Chondrocyte (in vitro differentiated cells): Measurements from ENCODE around the gene DLG4. TPM values are rescaled to one million over a fixed set of nuclear protein-coding genes. Genes with fewer than 3 reads are reported as not detected.

ENCODE experiments used
- DNase-seq: peaks from one replicate; pipeline ENCODE4 v3.0.0; 2021; ENCODE audit warnings: mixed read lengths, low spot score
- H3K27ac Mint-ChIP-seq: one replicate; pipeline ENCODE4 v1.8.0; 2021; ENCODE audit warnings: mild to moderate bottlenecking, moderate library complexity, mixed read lengths; ENCODE audit not compliant: unreplicated experiment
- H3K27me3 Mint-ChIP-seq: 2 replicates; pipeline ENCODE4 v1.8.0; 2021; ENCODE audit warnings: low read depth, mixed read lengths
- H3K36me3 Mint-ChIP-seq: 2 replicates; pipeline ENCODE4 v1.8.0; 2021; ENCODE audit warnings: low read depth, mixed read lengths
- H3K4me1 Mint-ChIP-seq: 2 replicates; pipeline ENCODE4 v1.8.0; 2021; ENCODE audit warnings: low read depth, mild to moderate bottlenecking, mixed read lengths
- H3K4me3 Mint-ChIP-seq: one replicate; pipeline ENCODE4 v1.8.0; 2021; ENCODE audit warnings: mild to moderate bottlenecking, moderate library complexity, mixed read lengths; ENCODE audit not compliant: unreplicated experiment
- H3K9me3 Mint-ChIP-seq: 2 replicates; pipeline ENCODE4 v1.8.0; 2021; ENCODE audit warnings: low read depth, mixed read lengths
- total RNA-seq: library from RNA; stranded (reverse); gene quantifications from 3 replicates; pipeline ENCODE4 v1.2.1, GENCODE V29; 2021
- TF ChIP-seq, protein P1 (sequence below): fragments of 200-600 bp; sonication (generic); IDR thresholded peaks from 2 replicates; pipeline ENCODE4 v1.5.0; 2021; ENCODE audit warnings: antibody characterized with exemption, mild to moderate bottlenecking, moderate library complexity

The DLG4 gene
- total RNA-seq, 1 donor from 2014 or later: 28.3 TPM

DNA sequence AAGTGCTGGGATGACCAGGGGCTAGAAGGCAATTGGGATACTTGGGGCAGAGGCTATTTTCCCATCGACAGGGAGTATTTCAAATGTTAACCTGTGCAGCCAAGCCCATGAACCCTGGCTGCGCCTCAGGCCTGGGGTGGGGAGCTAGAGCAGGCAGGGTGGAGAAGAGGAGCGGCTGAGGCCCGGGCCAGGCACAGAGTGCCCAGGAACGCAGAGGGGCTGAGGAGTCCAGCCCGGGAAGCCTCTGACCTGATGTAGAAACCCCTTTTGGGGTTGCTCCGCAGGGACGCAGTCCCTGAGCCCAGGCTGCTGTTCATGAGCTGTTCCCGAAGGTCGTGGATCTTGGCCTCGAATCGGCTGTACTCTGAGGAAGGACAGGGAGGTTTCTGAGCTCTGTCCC, 23.7 kb downstream of the DLG4 start:
- no peak overlapping the region for H3K4me3 Mint-ChIP-seq
- TF ChIP-seq, protein P1, sequence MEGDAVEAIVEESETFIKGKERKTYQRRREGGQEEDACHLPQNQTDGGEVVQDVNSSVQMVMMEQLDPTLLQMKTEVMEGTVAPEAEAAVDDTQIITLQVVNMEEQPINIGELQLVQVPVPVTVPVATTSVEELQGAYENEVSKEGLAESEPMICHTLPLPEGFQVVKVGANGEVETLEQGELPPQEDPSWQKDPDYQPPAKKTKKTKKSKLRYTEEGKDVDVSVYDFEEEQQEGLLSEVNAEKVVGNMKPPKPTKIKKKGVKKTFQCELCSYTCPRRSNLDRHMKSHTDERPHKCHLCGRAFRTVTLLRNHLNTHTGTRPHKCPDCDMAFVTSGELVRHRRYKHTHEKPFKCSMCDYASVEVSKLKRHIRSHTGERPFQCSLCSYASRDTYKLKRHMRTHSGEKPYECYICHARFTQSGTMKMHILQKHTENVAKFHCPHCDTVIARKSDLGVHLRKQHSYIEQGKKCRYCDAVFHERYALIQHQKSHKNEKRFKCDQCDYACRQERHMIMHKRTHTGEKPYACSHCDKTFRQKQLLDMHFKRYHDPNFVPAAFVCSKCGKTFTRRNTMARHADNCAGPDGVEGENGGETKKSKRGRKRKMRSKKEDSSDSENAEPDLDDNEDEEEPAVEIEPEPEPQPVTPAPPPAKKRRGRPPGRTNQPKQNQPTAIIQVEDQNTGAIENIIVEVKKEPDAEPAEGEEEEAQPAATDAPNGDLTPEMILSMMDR: no peak
- no peaks in the 10 kb centered on the region for H3K4me1 Mint-ChIP-seq
- DNase-seq: no peak
- no peaks in the 10 kb centered on the region for H3K27me3 Mint-ChIP-seq
- no peak overlapping the region for H3K27ac Mint-ChIP-seq
- peaks cover 26% of the 10 kb centered on the region for H3K36me3 Mint-ChIP-seq
- no peaks in the 10 kb centered on the region for H3K9me3 Mint-ChIP-seq

DNA sequence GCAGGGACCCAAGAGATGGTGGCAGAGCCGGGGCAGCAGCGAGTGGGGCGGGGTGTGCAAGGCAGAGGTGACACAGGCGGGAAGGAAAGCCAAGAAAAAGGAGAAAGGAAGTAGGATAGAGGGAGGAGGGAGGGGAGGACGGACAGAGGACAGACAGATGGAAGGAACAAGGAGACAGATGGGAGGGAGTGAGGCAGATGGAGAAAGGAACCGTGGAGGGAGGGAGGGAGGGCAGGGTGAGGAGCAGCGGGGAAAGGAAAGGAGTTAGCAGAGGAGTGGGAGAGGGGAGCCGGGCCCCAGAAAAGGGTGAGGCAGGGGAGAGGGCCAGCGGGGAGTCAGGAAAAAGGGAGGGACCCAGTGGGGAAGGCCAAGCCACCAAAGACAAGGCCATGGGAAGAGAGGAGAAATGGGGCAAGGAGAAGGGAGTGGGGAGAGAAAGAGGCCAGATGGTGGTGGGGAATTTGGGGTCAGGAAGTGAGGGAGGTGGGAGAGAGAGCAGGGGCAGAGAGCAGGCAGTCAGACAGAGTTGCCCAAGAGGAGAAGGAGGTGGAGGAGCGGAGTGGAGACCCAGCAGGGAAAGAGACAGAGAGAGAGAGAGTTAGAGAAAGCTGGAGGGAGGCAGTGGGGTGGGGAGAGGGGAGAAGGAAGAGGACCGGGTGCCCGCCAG, 27.2 kb downstream of the DLG4 start:
- DNase-seq: peak; percentile 76
- Mint-ChIP-seq H3K36me3 (peaks cover 32% of the 10 kb centered on the region), H3K27me3 (no peaks in the 10 kb centered on the region), H3K27ac (no peak overlapping the region), H3K4me3 (no peak overlapping the region), H3K4me1 (no peaks in the 10 kb centered on the region), H3K9me3 (no peaks in the 10 kb centered on the region)
- TF ChIP-seq, protein P1: no peak

DNA sequence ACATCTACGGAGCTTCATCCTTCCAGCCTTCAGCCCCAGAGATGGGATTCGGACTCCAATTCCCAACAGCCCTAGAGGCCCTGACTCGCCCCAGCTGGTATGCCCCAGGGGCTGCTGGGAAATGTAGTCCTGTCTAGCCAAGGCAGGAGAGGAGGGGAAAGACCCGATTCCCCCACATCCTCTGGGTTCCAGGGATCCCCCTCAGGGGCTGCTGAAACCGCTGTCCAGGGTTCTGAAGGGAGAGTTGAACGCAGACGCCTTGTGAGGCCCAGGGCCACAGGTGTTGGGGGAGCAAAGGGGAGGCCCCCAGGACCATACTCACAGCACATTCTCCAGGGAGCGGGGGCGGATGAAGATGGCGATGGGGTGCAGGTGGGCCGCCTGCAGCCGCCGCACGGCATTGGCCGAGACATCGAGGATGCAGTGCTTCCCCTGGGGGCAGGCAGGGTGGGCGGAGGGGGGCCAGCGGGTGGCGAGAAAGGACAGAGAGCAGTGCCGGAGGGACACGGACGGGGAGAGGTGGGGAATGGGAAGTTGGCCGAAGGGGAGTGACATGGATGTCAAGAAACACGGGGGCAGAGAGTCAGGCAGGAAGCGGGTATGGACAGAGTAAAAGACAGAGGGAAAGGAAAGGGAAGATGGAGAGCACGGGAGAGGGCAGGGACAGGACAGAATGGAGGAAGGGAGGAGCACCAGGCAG, 27.9 kb downstream of the DLG4 start:
- H3K4me1 Mint-ChIP-seq: no peaks in the 10 kb centered on the region
- DNase-seq: peak; percentile 53
- H3K4me3 Mint-ChIP-seq: no peak overlapping the region
- no peaks in the 10 kb centered on the region for H3K27me3 Mint-ChIP-seq
- TF ChIP-seq, protein P1: no peak
- no peak overlapping the region for H3K27ac Mint-ChIP-seq
- H3K36me3 Mint-ChIP-seq: peaks cover 29% of the 10 kb centered on the region
- no peaks in the 10 kb centered on the region for H3K9me3 Mint-ChIP-seq

DNA sequence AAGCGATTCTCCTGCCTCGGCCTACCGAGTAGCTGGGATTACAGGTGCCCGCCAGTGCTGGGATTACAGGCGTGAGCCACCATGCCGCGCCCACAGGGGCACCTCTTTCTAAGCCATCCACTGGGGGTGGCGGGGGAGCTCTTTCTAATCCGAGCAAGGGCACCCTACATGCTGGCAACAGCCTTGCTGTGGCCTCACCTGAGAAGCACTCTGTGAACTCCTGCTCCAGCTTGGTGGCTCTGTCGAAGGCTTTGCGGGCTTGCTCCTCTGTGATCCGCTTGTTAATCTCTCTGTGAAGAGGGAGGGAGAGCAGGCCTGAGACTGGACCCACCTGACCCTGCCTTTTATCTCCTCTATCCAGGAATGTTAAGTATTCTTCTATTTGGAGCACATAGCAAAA, 28.6 kb downstream of the DLG4 start:
- Mint-ChIP-seq H3K4me1 (no peaks in the 10 kb centered on the region), H3K36me3 (peaks cover 26% of the 10 kb centered on the region), H3K27ac (no peak overlapping the region), H3K9me3 (no peaks in the 10 kb centered on the region), H3K27me3 (no peaks in the 10 kb centered on the region), H3K4me3 (no peak overlapping the region)
- peak; percentile 65 for DNase-seq
- TF ChIP-seq, protein P1: no peak

DNA sequence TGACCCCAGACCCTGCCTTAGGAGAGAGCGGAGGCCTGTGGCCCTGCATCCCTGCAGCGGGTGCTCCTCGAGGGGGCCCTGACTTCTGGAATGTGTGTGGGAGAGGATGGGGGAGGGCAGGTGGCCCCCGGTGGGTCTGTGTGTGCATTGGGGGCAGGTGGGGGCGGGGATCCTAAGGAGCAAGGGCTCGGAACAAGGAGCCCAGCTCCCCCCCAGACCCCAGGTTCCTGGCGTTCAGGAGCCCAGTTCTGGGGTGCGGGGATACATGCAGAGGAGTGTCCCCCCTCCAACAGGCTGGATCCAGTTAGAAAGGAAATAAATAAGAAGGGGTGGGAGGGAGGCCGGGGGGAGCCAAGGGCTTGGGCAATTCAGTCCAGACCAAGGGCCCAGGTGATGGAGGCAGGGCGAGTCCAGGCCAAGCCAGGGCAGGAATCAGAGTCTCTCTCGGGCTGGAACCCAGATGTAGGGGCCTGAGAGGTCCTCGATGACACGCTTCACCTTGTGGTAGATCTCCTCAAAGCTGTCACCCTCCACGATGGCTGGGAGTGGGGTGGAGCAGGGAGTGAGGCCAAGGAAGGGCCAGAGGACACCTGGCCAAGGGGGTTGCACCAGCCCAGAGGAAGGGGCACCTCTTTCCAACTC, 29.2 kb downstream of the DLG4 start:
- no peaks in the 10 kb centered on the region for H3K4me1 Mint-ChIP-seq
- no peak overlapping the region for H3K4me3 Mint-ChIP-seq
- TF ChIP-seq, protein P1: no peak
- H3K27me3 Mint-ChIP-seq: no peaks in the 10 kb centered on the region
- peak; percentile 74 for DNase-seq
- H3K9me3 Mint-ChIP-seq: no peaks in the 10 kb centered on the region
- H3K27ac Mint-ChIP-seq: no peak overlapping the region
- H3K36me3 Mint-ChIP-seq: peaks cover 25% of the 10 kb centered on the region
